ENCODE results near the gene ANKRD35. TPM values are rescaled to one million over a fixed set of nuclear protein-coding genes. Genes with fewer than 3 reads are reported as not detected.
A peak's percentile ranks its signal among the peaks of the same experiment; 100 is the strongest.

ANKRD35 gene
- total and polyA plus RNA-seq, 2 experiments from 2014 or later, result 3.6 to 5.6 TPM

DNA sequence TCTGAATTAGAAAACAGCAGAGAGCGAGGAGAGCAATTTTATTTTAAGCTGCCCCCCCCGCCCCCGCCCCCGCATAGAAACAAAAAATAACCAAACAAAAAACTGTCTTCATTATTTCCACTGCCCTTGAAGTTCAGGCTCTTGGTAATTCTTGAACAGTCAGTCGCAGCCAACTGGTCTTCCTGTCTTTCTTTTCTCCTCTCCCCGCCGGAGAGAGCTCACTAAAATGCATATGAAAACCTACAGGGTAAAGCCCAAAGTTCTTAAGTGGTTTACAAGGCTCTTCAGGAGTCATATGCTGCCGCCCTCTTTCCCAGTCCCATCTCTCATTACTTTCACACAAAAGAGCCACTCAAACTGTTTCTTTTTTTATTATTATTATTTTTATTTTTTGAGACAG lies 1.1 kb upstream of the ANKRD35 start:
- Histone ChIP-seq H3K4me1 (ENCODE audit: insufficient read depth) (peaks cover 11% of the 10 kb centered on the region; the same call in 1 of the 2 replicates), H3K79me2 (replicated peaks; ENCODE audit: insufficient read depth) (no peaks in the 10 kb centered on the region), H3K27me3 (ENCODE audit: insufficient read depth) (peaks cover 29% of the 10 kb centered on the region), H2AFZ (peak overlapping the region; percentile 98), H3K36me3 (ENCODE audit: insufficient read depth) (no peaks in the 10 kb centered on the region), H4K20me1 (replicated peaks; ENCODE audit: insufficient read depth) (no peaks in the 10 kb centered on the region), H3K9me2 (ENCODE audit: insufficient read depth) (no peaks in the 10 kb centered on the region), H3K4me2 (peak overlapping the region; percentile 91), H3K27ac (ENCODE audit: low read depth) (no peak overlapping the region), H3F3A (replicated peaks; ENCODE audit: low read depth) (no peaks in the 10 kb centered on the region), H3K4me3 (peak overlapping the region; percentile 85)
- Mint-ChIP-seq H3K9me3 (no peaks in the 10 kb centered on the region), H3K4me1 (peaks cover 19% of the 10 kb centered on the region; the same call in 2 of the 3 replicates), H3K36me3 (ENCODE audit: low read depth) (no peaks in the 10 kb centered on the region), H3K27ac (no peak overlapping the region), H3K4me3 (peak overlapping the region; percentile 84), H3K27me3 (ENCODE audit: insufficient read depth, low read depth, poor library complexity) (peaks cover 18% of the 10 kb centered on the region)
- TF ChIP-seq STAT1 (IDR thresholded peaks at IDR 0.05; ENCODE audit: unreplicated experiment), result no peak
- TF ChIP-seq, protein P1, sequence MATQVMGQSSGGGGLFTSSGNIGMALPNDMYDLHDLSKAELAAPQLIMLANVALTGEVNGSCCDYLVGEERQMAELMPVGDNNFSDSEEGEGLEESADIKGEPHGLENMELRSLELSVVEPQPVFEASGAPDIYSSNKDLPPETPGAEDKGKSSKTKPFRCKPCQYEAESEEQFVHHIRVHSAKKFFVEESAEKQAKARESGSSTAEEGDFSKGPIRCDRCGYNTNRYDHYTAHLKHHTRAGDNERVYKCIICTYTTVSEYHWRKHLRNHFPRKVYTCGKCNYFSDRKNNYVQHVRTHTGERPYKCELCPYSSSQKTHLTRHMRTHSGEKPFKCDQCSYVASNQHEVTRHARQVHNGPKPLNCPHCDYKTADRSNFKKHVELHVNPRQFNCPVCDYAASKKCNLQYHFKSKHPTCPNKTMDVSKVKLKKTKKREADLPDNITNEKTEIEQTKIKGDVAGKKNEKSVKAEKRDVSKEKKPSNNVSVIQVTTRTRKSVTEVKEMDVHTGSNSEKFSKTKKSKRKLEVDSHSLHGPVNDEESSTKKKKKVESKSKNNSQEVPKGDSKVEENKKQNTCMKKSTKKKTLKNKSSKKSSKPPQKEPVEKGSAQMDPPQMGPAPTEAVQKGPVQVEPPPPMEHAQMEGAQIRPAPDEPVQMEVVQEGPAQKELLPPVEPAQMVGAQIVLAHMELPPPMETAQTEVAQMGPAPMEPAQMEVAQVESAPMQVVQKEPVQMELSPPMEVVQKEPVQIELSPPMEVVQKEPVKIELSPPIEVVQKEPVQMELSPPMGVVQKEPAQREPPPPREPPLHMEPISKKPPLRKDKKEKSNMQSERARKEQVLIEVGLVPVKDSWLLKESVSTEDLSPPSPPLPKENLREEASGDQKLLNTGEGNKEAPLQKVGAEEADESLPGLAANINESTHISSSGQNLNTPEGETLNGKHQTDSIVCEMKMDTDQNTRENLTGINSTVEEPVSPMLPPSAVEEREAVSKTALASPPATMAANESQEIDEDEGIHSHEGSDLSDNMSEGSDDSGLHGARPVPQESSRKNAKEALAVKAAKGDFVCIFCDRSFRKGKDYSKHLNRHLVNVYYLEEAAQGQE (IDR thresholded peaks at IDR 0.05; ENCODE audit: unreplicated experiment), result no peak
- TF ChIP-seq, protein P2, sequence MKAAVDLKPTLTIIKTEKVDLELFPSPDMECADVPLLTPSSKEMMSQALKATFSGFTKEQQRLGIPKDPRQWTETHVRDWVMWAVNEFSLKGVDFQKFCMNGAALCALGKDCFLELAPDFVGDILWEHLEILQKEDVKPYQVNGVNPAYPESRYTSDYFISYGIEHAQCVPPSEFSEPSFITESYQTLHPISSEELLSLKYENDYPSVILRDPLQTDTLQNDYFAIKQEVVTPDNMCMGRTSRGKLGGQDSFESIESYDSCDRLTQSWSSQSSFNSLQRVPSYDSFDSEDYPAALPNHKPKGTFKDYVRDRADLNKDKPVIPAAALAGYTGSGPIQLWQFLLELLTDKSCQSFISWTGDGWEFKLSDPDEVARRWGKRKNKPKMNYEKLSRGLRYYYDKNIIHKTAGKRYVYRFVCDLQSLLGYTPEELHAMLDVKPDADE (IDR thresholded peaks at IDR 0.05), result no peak
- no peak for TF ChIP-seq ZNF331 (CRISPR knock-in tag; IDR thresholded peaks at IDR 0.05; ENCODE audit: low read depth)
- TF ChIP-seq EZH2 (IDR thresholded peaks at IDR 0.05; ENCODE audit: low read depth, unreplicated experiment), result no peak
- TF ChIP-seq NANOG (IDR thresholded peaks at IDR 0.05; ENCODE audit: borderline replicate concordance), result no peak
- TF ChIP-seq EZH2phosphoT487 (IDR thresholded peaks at IDR 0.05; ENCODE audit: unreplicated experiment), result no peak
- no peak for TF ChIP-seq JUNB (IDR thresholded peaks at IDR 0.05; ENCODE audit: unreplicated experiment)
- no peak for TF ChIP-seq ZNF462 (CRISPR knock-in tag; IDR thresholded peaks at IDR 0.05)
- TF ChIP-seq ZNF114 (CRISPR knock-in tag; IDR thresholded peaks at IDR 0.05), result no peak
- no peak for TF ChIP-seq POLR2AphosphoS5 (IDR thresholded peaks at IDR 0.05; ENCODE audit: low read depth)
- TF ChIP-seq CREB1 (CRISPR knock-in tag; IDR thresholded peaks at IDR 0.05; ENCODE audit: low read depth), result no peak
- no peak for TF ChIP-seq CTCF (conservative IDR thresholded peaks at IDR 0.05; ENCODE audit: low read depth in 2 of 2)
- DNase-seq (ENCODE audit: low spot score) (peak; percentile 53), ATAC-seq (peak; percentile 8; the same call in 2 of the 3 replicates)
